SW 1271 (cell line): ENCODE data around the gene MYO1A.
A peak's percentile ranks its signal among the peaks of the same experiment; 100 is the strongest.
"Not testable (repeated sequence)": the region's sequence is repeated elsewhere in the genome, so short reads cannot be mapped to it uniquely, and the experiment has no call there.

Experiments used
- DNase-seq, 2 experiments: peaks; one replicate each; lab custom pipeline; 2025; lab: John Stamatoyannopoulos, UW

MYO1A gene

GRCh38 chr12:56993346-56993745 is 56.6 kb downstream of the MYO1A start:
- DNase-seq = no peak

GRCh38 chr12:56991319-56992246 is 58.3 kb downstream of the MYO1A start:
- no peak for DNase-seq

GRCh38 chr12:56990648-56991318 is 59.1 kb downstream of the MYO1A start:
- DNase-seq = no peak

GRCh38 chr12:56989861-56990610 is 59.9 kb downstream of the MYO1A start:
- no peak for DNase-seq

GRCh38 chr12:56988207-56988739 is 61.7 kb downstream of the MYO1A start:
- no peak for DNase-seq

GRCh38 chr12:56987551-56988053 is 62.3 kb downstream of the MYO1A start:
- DNase-seq = peak; percentile 22 to 75

GRCh38 chr12:56987011-56987410 is 62.9 kb downstream of the MYO1A start:
- no peak for DNase-seq

GRCh38 chr12:56985714-56986113 is 64.2 kb downstream of the MYO1A start:
- peak in 1 of 2 experiments; percentile 30 for DNase-seq

- no peak for DNase-seq
These were observed 66.5 kb downstream of the MYO1A start for GRCh38 chr12:56983386-56983785.

GRCh38 chr12:56982578-56983236 is 67.2 kb downstream of the MYO1A start:
- not testable (repeated sequence) for DNase-seq

- no peak for DNase-seq
These were observed 68.9 kb downstream of the MYO1A start for GRCh38 chr12:56980941-56981530.

GRCh38 chr12:56980268-56980667 is 69.7 kb downstream of the MYO1A start:
- DNase-seq = no peak

GRCh38 chr12:56979628-56980027 is 70.3 kb downstream of the MYO1A start:
- DNase-seq = no peak
